Activated effector memory CD4-positive, alpha-beta T cell treated with anti-CD3 and anti-CD28 coated beads, Interleukin-2, amount 50 U/mL, for 16 hours (primary cell): ENCODE measurements around the gene RTKN2.
"Not testable (repeated sequence)": the region's sequence is repeated elsewhere in the genome, so short reads cannot be mapped to it uniquely, and the experiment has no call there.

ENCODE experiments used
- DNase-seq: peaks from one replicate; pipeline ENCODE4 v3.0.0-alpha.2; 2020

RTKN2 gene

DNA sequence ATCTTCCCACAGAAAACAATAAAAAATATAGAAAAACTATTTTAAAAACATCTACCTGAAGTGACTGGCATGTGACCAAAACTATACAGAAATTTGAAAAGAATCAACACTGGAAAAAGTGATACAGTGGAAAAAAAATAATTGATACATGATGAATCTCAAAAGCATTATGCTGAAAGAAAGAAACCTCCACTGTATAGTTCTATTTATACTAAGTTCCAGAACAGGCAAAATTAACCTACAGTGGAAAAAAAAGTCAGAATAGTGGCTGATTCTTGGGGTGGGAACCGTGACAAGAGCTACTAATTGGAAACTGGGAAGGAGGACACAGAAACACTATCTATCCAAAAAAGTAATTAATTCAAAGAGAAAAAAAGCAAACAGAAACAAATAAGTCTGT is 14.9 kb downstream of the RTKN2 start:
- no peak for DNase-seq

DNA sequence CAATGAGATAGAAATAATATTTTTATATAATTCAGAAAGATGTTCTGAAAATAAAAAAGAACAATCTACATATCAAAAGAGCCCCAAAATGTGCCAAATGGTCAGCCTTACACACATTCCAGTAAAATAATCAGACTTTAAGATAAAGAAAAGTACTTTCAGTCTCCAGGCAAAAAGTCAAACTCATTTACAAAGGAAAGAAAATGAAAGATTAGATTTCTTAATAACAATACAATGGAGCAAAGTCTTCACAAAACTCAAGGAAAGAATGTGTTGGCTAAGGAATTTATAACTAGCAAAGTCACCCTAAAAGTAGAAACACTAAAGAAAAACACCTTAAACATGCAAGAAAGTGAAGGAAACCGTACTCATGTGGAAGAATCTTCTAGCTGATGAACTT is 16.6 kb downstream of the RTKN2 start:
- DNase-seq: no peak

DNA sequence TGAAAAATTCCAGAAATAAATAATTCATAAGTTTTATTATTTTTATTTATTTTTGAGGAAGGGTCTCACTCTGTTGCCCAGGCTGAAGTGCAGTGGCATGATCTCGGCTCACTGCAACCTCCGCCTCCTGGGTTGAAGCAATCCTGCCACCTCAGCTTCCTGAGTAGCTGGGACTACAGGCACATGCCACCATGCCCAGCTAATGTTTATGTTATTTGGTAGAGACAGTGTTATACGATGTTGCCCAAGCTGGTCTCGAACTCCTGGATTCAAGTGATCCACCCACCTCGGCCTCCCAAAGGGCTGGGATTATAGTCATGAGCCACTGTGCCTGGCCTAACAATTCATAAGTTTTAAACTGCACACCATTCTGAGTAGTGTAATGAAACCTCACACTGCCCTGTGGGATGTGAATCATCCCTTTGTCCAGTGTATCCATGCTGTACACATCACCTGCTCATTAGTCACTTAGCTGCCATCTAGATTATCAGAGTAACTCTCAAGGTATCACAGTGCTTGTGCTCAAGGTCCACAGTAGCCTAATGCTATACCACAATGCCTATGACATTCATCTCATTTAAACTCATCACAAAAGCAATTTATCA is 17.9 kb downstream of the RTKN2 start:
- DNase-seq: no peak

DNA sequence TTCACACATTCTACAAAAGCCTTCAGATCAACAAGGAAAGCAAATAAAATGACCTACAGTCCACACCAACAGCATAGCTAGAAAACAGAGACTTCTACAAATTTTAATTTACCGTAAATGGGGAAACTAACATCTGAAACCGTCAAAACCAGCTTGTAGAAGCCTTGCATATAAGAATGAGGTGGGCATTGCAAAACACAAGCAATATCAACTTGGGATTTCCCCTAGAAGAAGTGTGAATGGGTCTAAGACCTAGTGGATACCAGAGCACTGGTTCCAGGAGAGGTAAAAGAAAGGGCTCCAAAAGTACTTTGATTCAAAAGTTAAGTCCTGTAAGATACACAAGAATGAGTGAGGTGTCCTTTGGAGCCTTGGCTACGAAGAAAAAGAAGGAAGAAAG is 18.7 kb downstream of the RTKN2 start:
- no peak for DNase-seq

DNA sequence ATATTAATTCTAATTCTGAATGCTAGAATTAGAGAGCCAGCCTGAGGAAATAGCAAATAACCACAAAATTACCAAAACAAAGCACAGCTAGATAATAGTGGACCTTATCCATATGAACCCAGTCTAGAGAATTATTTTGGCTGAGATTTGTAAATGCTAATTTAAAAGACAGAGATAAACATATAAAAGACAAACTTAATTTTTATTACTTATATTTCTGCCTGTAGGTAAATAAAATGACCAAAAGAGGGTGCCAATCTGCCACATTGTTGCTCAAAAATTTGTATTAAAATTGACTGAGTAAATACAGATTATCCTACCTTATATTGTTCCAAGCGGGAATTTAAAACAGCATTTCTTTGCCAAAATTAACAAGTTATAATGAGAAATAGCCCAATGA is 20.2 kb downstream of the RTKN2 start:
- no peak for DNase-seq

DNA sequence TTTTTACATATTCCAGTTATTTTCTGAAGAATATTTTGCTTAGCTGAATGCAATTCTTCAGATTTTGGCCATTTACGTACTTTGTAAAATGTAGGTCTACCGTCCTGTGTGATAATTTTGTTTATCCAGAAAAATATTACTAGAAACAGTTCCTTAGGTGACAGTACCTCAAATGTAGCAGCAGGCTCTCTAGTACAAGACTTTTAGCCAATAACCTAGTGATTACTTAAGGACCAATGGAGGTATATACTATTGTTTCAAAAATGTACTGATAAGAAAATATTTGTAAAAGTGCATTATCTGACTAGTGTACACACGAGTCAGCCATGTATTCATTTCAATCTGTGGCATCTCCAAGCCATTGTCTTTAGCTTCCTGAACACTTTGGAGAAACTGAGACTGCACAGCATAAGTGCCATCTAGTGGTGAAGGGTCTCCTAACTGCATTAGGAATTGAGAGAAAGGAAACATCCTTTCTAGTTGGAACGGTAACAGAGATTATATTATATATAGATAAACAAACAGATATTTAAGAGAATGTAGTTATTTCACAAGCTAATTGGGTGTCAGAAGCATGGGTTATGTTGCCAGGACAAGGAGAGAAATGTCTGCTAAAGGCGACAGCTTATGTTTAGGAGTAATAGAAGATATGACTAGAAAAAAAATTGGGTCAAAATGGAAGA is 23.7 kb downstream of the RTKN2 start:
- DNase-seq: no peak

DNA sequence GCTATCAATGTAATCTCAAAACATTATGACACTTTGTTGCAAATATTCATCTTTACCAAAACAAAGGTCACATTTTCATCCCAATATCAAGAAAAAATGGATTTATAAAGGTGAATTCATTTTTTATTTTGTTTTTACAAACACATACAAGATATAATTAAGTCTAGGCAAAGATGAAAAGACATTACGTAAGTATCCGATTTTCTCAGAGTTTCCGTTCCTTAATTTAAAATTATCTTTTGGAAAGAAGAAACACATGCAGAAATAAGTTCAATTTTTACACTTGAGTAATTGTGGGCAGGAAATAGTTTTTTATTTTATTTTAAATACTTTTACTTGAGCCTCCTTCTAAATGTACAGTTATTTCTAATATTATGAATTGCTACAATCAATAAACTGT is 24.6 kb downstream of the RTKN2 start:
- no peak for DNase-seq

DNA sequence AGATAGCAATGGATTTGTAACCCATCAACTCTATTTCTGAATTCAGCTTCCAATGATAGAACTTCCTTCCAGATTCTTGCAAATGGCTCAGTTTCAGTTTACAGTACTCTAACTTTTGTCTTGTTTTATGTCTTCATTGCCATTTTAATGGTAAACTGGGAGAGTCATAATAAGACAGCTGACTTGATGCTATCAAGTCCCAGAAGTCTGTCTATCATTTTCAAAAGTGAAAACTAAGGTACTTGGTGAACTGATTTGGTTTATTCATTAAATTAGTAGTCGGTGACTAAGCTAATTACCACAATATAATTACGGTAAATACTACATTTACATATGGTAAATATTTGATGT is 25.0 kb downstream of the RTKN2 start:
- DNase-seq: no peak

DNA sequence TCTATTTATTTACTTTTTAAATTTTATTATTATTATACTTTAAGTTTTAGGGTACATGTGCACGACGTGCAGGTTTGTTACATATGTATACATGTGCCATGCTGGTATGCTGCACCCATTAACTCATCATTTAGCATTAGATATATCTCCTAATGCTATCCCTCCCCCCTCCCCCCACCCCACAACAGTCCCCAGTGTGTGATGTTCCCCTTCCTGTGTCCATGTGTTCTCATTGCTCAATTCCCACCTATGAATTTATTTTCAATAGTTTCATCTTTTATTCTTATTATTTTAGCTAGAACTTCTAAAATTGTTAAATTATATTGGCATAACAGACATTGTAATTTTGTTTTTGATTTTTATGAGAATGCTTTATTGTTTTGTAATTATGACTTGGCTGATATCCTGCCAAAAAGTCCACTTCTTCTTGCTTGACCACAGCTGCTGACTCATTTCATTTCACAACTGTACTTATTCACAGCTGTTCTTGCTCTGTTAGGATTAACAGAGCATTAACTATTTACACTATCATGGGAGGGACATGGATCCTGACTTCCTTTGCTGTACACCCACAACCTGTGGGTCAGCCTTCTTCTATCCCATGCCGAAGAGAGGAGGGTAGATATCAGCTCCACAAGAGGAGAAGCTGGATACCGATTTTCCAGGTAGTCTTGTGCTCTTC is 25.5 kb downstream of the RTKN2 start:
- DNase-seq: not testable (repeated sequence)

DNA sequence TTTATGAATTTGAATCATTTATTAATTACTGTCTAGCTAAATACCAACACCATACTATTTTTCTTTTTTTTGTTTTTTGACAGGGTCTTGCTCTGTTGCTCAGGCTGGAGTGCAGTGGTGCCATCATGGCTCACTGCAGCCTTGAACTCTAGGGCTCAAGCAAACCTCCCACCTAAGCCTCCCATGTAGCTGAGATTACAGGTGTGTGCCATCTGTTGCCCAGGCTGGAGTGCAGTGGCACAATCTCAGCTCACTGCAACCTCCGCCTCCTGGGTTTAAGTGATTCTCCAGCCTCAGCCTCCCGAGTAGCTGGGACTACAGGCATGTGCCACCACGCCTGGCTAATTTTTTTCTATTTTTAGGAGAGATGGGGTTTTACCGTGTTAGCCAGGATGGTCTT is 27.1 kb downstream of the RTKN2 start:
- not testable (repeated sequence) for DNase-seq

DNA sequence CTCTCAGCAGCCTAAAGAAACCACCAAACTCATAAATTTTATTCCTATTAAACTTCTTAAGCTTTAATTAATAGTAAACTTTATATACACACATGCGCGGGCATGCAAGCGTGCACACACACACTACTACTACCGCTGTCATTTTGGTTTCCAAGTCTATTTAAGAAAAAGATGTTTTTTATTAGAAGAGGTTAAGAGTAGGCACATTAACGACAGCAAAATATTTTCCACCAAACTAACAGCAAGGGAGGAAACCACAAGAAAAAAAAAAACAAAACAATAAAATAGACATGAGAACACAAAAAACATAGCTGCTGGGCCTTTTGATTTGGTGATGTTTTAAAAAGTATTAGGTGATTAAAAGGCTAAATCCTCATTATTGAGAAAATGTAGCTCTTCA is 28.6 kb downstream of the RTKN2 start:
- DNase-seq: no peak

DNA sequence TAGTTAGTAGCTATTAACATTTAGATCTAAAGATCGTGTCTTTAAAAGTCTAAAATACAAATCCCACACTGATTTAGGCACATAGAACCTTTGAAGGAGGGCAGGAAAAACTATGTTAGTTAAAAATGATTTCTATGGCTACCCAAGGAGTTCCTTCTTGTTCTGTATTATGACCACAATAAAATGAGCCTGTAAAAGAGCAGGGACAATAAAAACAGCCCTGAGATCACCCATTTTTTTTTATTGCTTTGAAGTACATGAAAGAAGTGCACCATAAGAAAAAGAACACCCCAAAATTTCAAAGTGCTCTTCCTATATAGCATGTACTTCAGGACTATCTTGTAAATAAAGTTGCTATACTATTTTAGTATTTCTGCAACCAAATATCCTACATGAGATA is 29.8 kb downstream of the RTKN2 start:
- DNase-seq: no peak

DNA sequence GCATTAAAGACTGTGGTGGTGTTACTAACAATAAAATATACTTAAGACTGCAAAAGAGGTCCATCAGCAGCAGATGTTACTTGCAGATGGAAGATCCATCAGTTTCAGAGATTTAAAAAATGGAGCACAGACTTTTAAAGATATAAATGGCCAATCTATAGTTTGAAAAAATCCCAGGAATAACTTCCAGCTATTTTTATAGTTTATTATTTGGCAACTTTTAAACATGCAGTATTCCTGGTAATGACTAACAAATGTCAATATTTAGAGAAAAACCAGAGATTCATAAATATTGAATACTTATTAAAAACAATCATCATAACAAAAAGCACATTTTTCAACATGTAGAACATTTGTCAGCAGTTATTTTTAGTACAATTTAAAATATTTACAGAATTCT is 30.7 kb downstream of the RTKN2 start:
- DNase-seq: no peak

DNA sequence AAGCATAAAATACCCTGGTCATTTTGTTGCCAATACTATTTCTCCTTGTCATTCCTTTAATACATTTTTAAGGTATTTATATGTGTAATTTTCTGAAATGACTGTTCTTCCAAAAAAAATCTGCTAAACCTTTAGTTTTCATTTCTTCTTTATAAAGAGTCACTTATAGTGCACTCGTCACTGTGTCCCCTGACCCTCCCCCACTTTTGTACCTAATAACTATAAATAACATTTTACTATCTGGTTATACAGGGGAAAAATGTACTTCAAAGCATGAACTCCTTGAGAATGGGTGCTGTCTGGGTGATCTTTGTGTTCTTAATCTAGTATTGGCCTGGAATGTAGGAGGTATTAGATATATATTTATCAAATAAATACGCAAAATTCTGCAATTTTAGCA is 31.1 kb downstream of the RTKN2 start:
- no peak for DNase-seq

DNA sequence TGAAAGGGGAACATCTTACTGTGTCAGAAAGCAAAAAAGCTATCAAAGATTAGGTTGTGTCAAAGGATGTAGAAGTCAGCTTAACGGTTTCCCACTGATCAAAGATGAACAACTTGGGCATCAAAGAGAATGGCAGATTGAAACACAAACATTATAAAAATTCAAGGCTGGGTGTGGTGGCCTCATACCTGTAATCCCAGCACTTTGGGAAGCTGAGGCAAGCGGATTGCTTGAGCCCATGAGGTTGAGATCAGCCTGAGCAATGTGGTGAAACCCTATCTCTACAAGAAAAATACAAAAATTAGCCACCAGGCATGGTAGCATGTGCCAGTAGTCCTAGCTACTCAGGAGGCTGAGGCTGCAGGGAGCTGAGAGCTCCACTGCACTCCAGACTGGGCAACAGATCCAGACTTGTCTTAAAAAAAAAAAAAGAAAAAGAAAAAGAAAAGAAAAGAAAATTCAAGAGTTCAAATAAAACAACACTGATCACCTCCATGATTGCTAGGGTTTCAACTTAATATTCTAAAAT is 34.5 kb downstream of the RTKN2 start:
- DNase-seq: no peak

DNA sequence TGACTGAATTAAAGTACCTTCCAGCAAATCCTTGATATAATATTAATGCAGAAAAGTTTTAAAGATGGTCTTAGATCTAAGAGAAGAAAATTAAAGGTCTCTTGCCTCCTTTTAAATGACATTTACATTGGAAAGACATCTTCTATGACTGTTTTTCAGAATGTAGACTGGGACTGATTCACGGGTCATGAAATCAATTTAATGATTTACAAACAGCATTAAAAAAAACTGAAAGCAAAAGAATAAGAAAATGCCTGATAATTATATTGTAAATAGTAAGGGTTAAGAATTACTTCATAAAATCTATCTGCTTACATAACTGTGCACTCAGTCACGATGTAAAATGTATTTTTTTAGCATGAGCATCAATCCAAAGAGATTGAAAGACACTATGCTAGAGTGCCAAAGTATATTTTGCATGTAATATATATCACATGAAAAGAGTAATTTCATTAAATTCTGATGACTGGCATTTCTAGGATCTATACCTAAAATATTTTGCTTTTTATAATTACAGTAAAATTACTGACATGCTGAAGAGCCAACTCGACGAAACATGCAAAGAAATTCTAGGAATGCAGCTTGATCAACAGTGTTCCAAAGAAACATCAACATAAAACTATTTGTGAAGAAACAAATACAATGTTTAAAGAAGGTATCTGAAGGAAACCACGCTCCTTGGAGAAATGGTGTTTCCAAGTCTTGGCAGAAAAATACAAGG is 35.1 kb downstream of the RTKN2 start:
- DNase-seq: no peak

DNA sequence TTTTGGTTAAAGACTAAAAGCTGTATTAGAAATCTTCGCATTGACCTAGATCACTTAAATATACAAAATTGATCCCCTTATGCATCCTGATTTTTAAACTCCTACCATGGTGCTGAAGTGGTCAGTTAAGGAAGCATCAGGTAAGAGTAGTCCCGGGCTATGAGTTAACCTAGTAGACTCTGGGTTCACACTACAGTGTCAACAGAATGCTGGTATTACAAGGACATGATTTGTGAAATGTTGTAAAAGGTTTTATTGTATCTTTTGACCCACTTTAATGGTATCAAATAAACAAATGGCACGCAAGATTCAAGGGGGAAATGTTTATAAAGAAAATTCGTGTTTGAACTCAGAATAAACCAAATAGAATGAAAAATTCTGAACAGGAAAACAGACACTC is 36.8 kb downstream of the RTKN2 start:
- DNase-seq: no peak

DNA sequence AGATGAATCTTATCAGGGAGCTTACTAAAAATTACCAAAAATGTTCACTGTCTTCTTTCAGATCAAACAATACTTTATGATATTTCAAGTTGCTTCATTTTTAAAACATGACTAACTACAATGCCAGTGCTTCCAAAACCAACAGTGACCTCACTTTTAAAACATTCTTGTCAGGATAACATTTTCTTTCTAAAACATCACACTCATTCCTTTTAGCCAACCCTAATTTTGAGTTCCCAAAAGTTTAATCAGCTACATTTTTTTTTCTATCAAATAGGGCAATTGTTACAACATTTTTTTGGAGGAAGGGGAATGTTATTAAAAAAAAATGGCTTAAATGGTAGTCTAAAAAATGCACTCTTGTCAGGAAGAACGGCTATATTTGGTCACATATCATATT is 37.3 kb downstream of the RTKN2 start:
- DNase-seq: no peak

DNA sequence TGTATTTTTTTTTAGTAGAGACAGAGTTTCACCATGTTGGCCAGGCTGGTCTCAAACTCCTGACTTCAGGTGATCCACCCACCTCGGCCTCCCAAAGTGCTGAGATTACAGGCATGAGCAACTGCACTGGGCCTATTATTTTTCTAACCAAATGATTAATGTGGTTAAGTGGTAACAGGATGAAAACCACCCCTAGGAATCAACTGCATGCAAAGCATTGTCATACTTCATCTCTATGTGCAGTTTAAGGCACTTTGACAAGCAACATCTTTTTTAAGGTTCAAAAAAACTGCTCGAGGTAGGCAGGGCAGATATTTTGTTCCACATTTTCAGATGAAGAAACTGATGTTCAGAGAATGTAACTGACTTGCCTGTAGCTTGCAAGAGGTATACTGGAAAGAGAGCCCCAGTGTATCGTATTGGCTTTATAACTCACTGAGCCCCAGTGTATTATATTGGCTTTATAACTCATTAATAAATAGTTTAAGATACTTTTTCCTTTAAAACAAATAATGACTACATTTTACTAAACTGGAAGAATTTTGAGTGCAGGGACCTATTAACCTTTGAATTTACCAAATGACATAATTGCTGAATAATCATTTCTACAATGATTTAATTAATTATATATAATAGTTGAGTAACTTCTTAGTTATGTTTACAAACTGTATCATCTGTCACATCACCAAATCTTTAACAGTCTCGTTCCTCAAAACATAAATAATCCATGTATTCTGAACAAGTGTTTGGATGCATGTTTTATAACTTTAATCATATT is 38.1 kb downstream of the RTKN2 start:
- no peak for DNase-seq

DNA sequence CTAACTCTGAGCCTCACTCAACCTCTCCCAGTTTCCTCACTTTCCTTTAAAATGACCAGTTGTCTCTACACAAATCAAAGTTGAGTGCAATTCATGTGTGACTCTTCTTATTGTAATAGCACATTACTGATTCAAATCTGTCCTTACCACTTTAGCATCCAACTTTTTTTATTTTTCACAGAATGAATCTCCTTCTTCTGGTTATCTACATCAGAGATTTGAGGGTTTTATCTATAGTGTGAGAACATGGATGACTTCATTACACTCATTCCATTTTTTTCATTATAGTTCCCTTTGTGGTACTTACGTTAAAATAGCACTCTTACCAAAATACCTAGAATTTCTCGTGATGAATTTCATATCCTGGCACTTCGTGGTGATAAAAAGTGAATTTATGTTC is 43.3 kb downstream of the RTKN2 start:
- DNase-seq: no peak

DNA sequence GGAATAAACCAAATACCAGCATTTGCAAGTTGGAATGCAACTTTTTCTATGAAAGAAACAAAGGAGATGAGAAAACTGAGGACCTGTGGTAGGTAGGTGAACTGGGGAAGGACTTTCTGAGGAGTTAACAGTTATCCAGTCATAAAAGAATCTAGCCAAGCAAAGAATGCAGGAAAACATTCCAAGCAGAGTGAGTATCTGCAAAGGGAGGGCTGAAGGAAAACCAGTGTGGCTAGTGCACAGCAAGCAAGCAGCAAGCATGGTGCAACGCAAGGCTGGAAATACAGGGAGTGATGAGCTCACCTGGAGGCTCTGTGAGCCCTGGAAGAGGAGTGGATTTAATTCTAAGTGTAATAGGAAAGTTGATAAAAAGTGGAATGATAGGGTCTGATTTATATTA is 44.0 kb downstream of the RTKN2 start:
- DNase-seq: no peak

DNA sequence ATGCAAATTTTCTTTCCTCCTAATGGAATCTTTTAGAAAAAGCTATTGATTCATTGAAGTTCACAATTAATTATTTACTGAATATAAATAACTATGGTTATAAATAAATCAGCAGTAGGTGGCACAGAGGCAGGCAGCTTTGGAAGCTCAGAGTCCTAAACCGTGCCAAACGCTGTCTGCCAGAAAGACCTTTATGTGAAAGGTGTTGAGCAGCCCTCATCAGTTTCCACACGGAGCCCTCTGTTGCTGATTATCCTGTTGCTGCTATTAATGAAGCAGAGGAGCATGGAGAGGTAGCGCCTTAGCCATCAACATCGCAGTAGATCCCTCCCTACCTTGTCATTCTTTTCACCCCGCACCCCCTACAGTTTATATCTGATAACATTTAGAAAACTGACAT is 51.0 kb downstream of the RTKN2 start:
- no peak for DNase-seq

DNA sequence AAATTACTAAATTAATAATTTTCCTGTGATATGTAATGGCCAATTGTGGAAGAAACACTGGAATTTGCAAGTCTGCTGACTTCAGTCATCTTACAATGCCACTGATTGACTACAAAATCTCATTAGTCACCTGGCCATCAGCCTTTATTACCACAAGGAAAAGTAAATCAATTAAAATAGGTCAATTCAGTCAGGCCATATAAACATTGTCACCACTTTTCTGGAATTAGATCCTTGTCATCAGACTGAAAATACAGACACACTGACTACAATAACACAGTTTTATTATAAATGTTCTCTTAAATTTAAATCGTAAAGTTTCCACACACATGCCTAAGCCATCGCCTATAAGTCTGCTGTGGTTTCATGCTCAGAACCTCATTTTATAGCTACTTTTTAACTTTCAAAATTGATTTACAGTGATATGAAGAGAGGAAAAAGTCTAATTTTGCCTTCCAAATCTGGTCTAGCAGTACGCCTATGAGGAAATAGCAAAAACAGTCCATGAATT is 54.2 kb downstream of the RTKN2 start:
- no peak for DNase-seq
